ENCODE measurements around the gene SMIM35.

GRCh38 chr11:118100691-118101232 lies 14.0 kb upstream of the SMIM35 start:
- TF ChIP-seq, protein P1, sequence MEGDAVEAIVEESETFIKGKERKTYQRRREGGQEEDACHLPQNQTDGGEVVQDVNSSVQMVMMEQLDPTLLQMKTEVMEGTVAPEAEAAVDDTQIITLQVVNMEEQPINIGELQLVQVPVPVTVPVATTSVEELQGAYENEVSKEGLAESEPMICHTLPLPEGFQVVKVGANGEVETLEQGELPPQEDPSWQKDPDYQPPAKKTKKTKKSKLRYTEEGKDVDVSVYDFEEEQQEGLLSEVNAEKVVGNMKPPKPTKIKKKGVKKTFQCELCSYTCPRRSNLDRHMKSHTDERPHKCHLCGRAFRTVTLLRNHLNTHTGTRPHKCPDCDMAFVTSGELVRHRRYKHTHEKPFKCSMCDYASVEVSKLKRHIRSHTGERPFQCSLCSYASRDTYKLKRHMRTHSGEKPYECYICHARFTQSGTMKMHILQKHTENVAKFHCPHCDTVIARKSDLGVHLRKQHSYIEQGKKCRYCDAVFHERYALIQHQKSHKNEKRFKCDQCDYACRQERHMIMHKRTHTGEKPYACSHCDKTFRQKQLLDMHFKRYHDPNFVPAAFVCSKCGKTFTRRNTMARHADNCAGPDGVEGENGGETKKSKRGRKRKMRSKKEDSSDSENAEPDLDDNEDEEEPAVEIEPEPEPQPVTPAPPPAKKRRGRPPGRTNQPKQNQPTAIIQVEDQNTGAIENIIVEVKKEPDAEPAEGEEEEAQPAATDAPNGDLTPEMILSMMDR (IDR thresholded peaks at IDR 0.05) = no peak
- TF ChIP-seq POLR2A (IDR thresholded peaks at IDR 0.05) (no peak), POLR2AphosphoS5 (IDR thresholded peaks at IDR 0.05) (no peak)

All from breast epithelium (tissue), 3 donors.